ENCODE data around the gene MICU2.

DNA sequence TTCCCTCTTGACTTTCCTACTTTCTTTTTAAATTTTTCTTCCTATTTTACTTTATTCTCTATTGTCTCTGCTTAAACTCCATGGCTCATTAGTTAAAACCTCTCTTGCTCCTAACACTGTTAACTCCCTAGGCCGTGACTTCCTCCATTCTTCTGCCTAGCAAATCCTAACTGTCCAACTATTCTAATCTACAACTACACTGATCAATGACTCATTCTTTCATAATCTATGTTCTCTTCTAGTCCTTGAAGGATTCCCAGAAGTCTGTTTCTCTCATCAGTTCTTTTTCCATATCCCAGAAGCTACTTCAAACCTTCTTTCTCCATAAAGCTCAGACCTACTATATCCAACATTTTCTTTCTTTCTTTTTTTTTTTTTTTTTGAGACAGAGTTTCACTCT is 66.9 kb downstream of the MICU2 start:
- TF ChIP-seq, protein P1, sequence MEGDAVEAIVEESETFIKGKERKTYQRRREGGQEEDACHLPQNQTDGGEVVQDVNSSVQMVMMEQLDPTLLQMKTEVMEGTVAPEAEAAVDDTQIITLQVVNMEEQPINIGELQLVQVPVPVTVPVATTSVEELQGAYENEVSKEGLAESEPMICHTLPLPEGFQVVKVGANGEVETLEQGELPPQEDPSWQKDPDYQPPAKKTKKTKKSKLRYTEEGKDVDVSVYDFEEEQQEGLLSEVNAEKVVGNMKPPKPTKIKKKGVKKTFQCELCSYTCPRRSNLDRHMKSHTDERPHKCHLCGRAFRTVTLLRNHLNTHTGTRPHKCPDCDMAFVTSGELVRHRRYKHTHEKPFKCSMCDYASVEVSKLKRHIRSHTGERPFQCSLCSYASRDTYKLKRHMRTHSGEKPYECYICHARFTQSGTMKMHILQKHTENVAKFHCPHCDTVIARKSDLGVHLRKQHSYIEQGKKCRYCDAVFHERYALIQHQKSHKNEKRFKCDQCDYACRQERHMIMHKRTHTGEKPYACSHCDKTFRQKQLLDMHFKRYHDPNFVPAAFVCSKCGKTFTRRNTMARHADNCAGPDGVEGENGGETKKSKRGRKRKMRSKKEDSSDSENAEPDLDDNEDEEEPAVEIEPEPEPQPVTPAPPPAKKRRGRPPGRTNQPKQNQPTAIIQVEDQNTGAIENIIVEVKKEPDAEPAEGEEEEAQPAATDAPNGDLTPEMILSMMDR (IDR thresholded peaks at IDR 0.05; ENCODE audit: low read length) = no peak
- TF ChIP-seq EZH2 (IDR thresholded peaks at IDR 0.05; ENCODE audit: borderline replicate concordance, low read length) = no peak
